BJ (cell line): ENCODE measurements around the gene MALRD1. TPM values are rescaled to one million over a fixed set of nuclear protein-coding genes. Genes with fewer than 3 reads are reported as not detected.

Source experiments
- CTCF ChIA-PET: fragments of 350-600 bp; formaldehyde crosslinking; extraction: SDS; loops from one replicate; lab custom pipeline; 2021; ENCODE audit warnings: antibody characterized with exemption, inconsistent platforms; lab: Yijun Ruan, JAX
- POLR2A ChIA-PET: fragments of 300-600 bp; sonication (Branson Sonifier 250); formaldehyde crosslinking; extraction: SDS; loops from one replicate; lab custom pipeline; 2021; ENCODE audit warnings: antibody characterized with exemption; lab: Charles Lee
- DNase-seq: peaks from one replicate; pipeline ENCODE4 v3.0.0-alpha.2; 2011; ENCODE audit warnings: low read depth
- H3K27me3 ChIP-seq: 2 replicates; pipeline ENCODE4 v1.6.0; 2011; ENCODE audit warnings: low read length; ENCODE audit not compliant: control insufficient read depth, insufficient read depth
- H3K36me3 ChIP-seq: 2 replicates; pipeline ENCODE4 v1.5.1; 2011; ENCODE audit warnings: low read length; ENCODE audit not compliant: control insufficient read depth, insufficient read depth
- H3K4me3 ChIP-seq: 2 replicates; pipeline ENCODE4 v1.5.1; 2011; ENCODE audit warnings: low read depth, mild to moderate bottlenecking, control low read depth, low read length
- CTCF ChIP-seq: IDR thresholded peaks from 2 replicates; pipeline ENCODE4 v1.5.1; 2011; ENCODE audit warnings: low read depth, mild to moderate bottlenecking, control low read depth, inconsistent platforms, low read length, moderate library complexity; ENCODE audit not compliant: insufficient read depth
- polyA plus RNA-seq: library from polyadenylated mRNA; depleted of rRNA; stranded (reverse); fragments of >200 nt; gene quantifications from 2 replicates; pipeline ENCODE4 v1.2.3, GENCODE V29; 2011

Gene MALRD1
- polyA plus RNA-seq, 1 experiment = not detected

DNA sequence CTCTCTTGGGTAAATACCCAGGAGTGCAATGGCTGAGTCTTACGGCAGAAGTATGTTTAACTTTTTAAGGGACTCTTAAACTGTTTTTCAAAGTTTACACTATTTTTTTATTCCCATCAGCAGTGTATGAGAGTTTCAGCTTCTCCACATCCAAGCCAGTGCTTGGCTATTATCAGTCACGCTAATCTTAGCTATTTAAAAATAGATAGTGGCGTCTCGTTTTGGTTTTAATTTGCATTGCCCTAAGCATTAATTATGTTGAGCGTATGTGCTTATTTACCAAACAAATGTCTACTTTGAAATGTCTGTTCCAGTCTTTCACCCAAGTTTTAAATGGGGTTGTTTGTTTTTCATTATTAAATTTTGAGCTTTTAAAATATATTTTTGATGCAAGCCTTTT, 164.0 kb downstream of the MALRD1 start:
- Histone ChIP-seq H3K4me3 (no peak overlapping the region), H3K36me3 (no peaks in the 10 kb centered on the region), H3K27me3 (no peaks in the 10 kb centered on the region)
- no peak for TF ChIP-seq CTCF
- DNase-seq = no peak
- CTCF ChIA-PET = interaction anchor here (0.7 kb wide), 1 partner anchor 523 kb away, joined by 3 read pairs; no protein-coding TSS in a partner anchor
- POLR2A ChIA-PET = no interaction called here

DNA sequence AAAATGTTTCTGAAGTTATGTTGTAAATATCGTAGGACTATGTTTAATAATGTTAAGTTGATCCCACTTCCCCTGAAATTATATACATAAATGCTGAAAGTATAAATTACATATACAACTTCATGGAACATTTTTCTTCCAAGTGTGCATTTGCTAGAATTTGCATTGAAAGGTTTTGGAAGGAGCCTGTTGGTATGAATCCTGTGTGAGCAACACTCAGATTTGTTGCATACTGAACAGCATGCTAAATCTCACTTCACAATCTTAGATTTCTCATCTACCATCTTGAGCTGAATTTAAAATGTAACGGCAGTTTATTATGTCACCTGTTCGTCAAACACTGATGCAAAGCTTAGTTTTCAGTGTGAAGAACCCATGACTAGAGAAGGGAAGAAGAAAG, 172.6 kb downstream of the MALRD1 start:
- no peak for TF ChIP-seq CTCF
- ChIA-PET POLR2A (no interaction called here), CTCF (no interaction called here)

DNA sequence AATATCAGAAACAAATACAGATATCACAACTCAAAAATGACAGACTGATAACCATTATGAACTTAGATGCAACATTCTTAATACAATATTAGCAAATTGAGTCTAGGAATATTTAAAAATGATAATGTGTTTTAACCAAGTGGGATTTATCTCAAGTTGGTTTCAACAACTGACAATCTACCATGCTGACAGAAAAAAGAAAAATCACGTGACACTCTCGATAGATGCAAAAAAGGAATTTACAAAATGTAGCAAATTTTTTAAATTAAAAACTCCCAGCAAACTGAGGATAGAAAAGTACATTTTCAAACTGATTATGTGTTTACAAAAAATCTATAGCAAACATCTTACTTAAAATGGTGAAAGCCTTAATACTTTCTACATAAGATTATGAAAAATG, 177.4 kb downstream of the MALRD1 start:
- POLR2A ChIA-PET = no interaction called here
- TF ChIP-seq CTCF = no peak

More for the DNA sequence above, 172.6 kb downstream of the MALRD1 start:
- Histone ChIP-seq H3K27me3 (no peaks in the 10 kb centered on the region), H3K4me3 (no peak overlapping the region), H3K36me3 (no peaks in the 10 kb centered on the region)
- DNase-seq = no peak

GRCh38 chr10:19231034-19231433, 182.4 kb downstream of the MALRD1 start:
- Histone ChIP-seq H3K36me3 (no peaks in the 10 kb centered on the region), H3K4me3 (no peak overlapping the region), H3K27me3 (no peaks in the 10 kb centered on the region)
- POLR2A ChIA-PET = no interaction called here
- CTCF ChIA-PET = no interaction called here
- TF ChIP-seq CTCF = no peak
- DNase-seq = no peak

More for the DNA sequence above, 177.4 kb downstream of the MALRD1 start:
- no peak for DNase-seq
- Histone ChIP-seq H3K4me3 (no peak overlapping the region), H3K27me3 (no peaks in the 10 kb centered on the region), H3K36me3 (no peaks in the 10 kb centered on the region)
- CTCF ChIA-PET = no interaction called here

GRCh38 chr10:19245889-19246752, 197.5 kb downstream of the MALRD1 start:
- DNase-seq = no peak
- Histone ChIP-seq H3K4me3 (no peak overlapping the region), H3K36me3 (no peaks in the 10 kb centered on the region), H3K27me3 (no peaks in the 10 kb centered on the region)
- POLR2A ChIA-PET = no interaction called here
- TF ChIP-seq CTCF = no peak
- CTCF ChIA-PET = interaction anchor here (0.6 kb wide), 2 partner anchors 21 to 383 kb away, joined by 3 read pairs; no protein-coding TSS in a partner anchor
